HG03066 (cell line): ENCODE data around the gene SLC45A1.
"Not testable (repeated sequence)": the region's sequence is repeated elsewhere in the genome, so short reads cannot be mapped to it uniquely, and the experiment has no call there.

Experiments used
- ATAC-seq: cut with Tn5 transposase; IDR thresholded peaks from one replicate; pipeline ENCODE4 v1.9.1; 2021; ENCODE audit warnings: low read depth; ENCODE audit not compliant: unreplicated experiment

SLC45A1 gene

GRCh38 chr1:8364528-8365442 is 46.9 kb downstream of the SLC45A1 start:
- no peak for ATAC-seq

- ATAC-seq: no peak
Observed at GRCh38 chr1:8365661-8366362, 47.9 kb downstream of the SLC45A1 start.

- no peak for ATAC-seq
Observed at GRCh38 chr1:8367571-8368194, 49.8 kb downstream of the SLC45A1 start.

GRCh38 chr1:8368956-8369639 is 51.2 kb downstream of the SLC45A1 start:
- no peak for ATAC-seq

- ATAC-seq: no peak
Observed at GRCh38 chr1:8370046-8370881, 52.4 kb downstream of the SLC45A1 start.

- no peak for ATAC-seq
Observed at GRCh38 chr1:8370905-8371315, 53.0 kb downstream of the SLC45A1 start.

- ATAC-seq: no peak
Observed at GRCh38 chr1:8371372-8371991, 53.6 kb downstream of the SLC45A1 start.

- no peak for ATAC-seq
Observed at GRCh38 chr1:8373125-8373524, 55.2 kb downstream of the SLC45A1 start.

- no peak for ATAC-seq
Observed at GRCh38 chr1:8373581-8374241, 55.8 kb downstream of the SLC45A1 start.

GRCh38 chr1:8374356-8374755 is 56.4 kb downstream of the SLC45A1 start:
- ATAC-seq: no peak

GRCh38 chr1:8374812-8375211 is 56.9 kb downstream of the SLC45A1 start:
- ATAC-seq: no peak

- no peak for ATAC-seq
Observed at GRCh38 chr1:8376358-8376840, 58.5 kb downstream of the SLC45A1 start.

- ATAC-seq: no peak
Observed at GRCh38 chr1:8377271-8377981, 59.5 kb downstream of the SLC45A1 start.

GRCh38 chr1:8378178-8378577 is 60.3 kb downstream of the SLC45A1 start:
- no peak for ATAC-seq

- ATAC-seq: no peak
Observed at GRCh38 chr1:8378981-8379470, 61.1 kb downstream of the SLC45A1 start.

GRCh38 chr1:8379513-8380186 is 61.7 kb downstream of the SLC45A1 start:
- no peak for ATAC-seq

- not testable (repeated sequence) for ATAC-seq
Observed at GRCh38 chr1:8380310-8380709, 62.4 kb downstream of the SLC45A1 start.
